HTR-8/SVneo (cell line): Measurements from ENCODE around the gene CFHR3.
"Not testable (repeated sequence)": the region's sequence is repeated elsewhere in the genome, so short reads cannot be mapped to it uniquely, and the experiment has no call there.

Source experiments
- DNase-seq: peaks from one replicate; pipeline ENCODE4 v3.0.0; 2011; ENCODE audit warnings: low spot score, mixed read lengths; ENCODE audit not compliant: insufficient read length
- FAIRE-seq: peaks from 2 replicates; lab custom pipeline; 2011; peaks lifted over from hg19 to GRCh38; lab: Jason Lieb, UNC

The CFHR3 gene

DNA sequence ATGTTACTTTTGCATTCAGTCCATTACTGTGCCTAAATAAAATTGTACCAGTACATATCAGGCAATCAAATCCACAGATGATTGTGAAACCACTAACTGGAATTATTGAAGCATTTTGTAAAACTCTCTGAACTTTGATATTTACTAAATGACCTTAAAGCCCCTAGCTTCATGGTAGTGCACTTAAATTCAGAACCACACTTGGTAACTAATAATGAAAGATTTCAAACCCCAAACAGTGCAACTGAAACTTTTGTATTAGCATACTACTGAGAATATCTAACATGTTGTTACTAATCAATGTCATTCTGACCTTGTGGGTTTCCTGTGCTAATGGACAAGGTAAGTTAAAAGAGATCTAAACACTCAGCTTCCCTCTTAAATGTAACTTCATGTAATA lies at the start of gene CFHR3:
TSS of gene CFHR3 (plus strand) at position 238 of the 400 bp plus-strand sequence. CDS start at position 285, 47 bp downstream.
- DNase-seq (no peak), FAIRE-seq (no peak)

- DNase-seq: no peak
- no peak for FAIRE-seq
Observed at GRCh38 chr1:196732526-196732925, 42.1 kb upstream of the CFHR3 start.

- FAIRE-seq: no peak
Observed at GRCh38 chr1:196733091-196733970, 41.3 kb upstream of the CFHR3 start.

GRCh38 chr1:196734006-196734405 lies 40.6 kb upstream of the CFHR3 start:
- DNase-seq (no peak), FAIRE-seq (no peak)

More at GRCh38 chr1:196733091-196733970, 41.3 kb upstream of the CFHR3 start:
- DNase-seq: no peak

- DNase-seq: no peak
- FAIRE-seq: no peak
Observed at GRCh38 chr1:196734460-196734859, 40.2 kb upstream of the CFHR3 start.

DNA sequence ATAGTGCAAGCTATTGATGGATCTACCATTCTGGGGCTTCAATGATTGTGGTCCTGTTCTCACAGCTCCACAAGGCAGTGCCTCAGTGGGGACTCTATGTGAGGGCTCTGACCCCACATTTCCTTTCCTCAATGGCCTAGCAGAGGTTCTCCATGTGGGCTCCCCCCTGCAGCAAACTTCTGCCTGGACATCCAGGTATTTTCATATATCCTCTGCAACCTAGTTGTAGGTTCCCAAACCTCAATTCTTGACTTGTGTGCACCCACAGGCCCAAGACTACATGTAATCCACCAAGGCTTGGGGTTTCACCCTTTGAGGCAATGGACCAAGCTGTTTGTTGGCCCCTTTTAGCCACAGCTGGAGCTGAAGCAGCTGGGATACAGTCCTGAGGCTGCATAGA lies 35.9 kb upstream of the CFHR3 start:
- no peak for DNase-seq
- no peak for FAIRE-seq

- DNase-seq: peak; percentile 13
- not testable (repeated sequence) for FAIRE-seq
Observed at GRCh38 chr1:196743244-196743643, 31.4 kb upstream of the CFHR3 start.

DNA sequence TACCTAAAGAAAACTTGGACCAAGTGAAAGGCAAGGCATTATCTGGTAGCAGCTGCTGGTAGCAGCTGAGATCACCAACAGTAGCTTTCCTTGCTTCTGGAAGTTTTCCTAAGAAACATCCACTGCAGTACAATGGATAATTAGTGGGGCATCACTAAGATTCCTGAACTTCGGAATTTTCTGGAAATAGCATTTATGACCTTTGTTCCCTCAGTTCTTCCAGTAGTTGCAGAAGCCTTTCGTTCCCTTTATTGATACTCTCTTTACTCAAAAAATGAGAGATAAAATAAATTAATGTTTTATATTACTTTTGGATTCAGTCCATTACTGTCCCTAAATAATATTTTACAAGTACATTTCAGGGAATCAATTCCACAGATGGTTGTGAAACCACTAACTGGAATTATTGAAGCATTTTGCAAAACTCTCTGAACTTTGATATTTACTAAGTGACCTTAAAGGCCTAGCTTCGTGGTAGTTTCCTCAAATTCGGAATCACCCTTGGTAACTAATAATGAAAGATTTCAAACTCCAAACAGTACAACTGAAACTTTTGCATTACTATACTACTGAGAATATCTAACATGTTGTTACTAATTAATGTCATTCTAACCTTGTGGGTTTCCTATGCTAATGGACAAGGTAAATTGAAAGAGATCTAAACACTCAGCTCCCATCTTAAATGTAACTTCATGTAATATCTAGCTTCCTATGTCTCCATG lies 9.5 kb upstream of the CFHR3 start:
- FAIRE-seq, DNase-seq: not testable (repeated sequence)

- not testable (repeated sequence) for FAIRE-seq, DNase-seq
Observed at GRCh38 chr1:196769823-196770222, 4.8 kb upstream of the CFHR3 start.

GRCh38 chr1:196773713-196774112 lies 927 bp upstream of the CFHR3 start:
- FAIRE-seq: no peak
- no peak for DNase-seq

- DNase-seq (no peak), FAIRE-seq (no peak)
Observed at GRCh38 chr1:196774175-196774574, 465 bp upstream of the CFHR3 start.

DNA sequence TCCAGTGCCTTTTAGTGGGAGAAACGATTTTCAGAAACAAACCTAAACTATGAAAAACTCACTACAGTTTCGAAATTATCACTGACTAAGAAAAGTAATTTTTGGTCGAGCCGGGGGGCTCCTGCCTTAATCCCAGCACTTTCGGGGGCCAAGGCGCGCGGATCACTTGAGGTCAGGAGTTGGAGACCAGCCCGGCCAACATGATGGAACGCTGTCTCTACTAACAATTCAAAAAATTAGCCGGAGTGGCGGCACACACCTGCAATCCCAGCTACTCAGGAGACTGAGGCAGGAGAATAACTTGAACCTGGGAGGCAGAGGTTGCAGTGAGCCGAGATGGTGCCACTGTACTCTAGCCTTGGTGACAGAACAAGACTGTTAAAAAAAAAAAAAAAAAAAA lies 3.0 kb downstream of the CFHR3 start:
- FAIRE-seq (no peak), DNase-seq (no peak)

DNA sequence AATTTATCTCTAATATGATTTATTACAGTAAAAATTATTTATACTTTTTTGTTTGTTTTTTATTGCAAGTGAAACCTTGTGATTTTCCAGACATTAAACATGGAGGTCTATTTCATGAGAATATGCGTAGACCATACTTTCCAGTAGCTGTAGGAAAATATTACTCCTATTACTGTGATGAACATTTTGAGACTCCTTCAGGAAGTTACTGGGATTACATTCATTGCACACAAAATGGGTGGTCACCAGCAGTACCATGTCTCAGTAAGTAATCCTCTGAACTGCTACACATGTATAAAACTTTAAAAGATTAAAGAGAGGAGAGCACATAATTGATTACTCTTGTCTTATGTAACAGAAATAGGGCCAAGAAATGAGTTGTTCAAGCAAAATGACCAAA lies 4.5 kb downstream of the CFHR3 start:
- DNase-seq: no peak
- no peak for FAIRE-seq

DNA sequence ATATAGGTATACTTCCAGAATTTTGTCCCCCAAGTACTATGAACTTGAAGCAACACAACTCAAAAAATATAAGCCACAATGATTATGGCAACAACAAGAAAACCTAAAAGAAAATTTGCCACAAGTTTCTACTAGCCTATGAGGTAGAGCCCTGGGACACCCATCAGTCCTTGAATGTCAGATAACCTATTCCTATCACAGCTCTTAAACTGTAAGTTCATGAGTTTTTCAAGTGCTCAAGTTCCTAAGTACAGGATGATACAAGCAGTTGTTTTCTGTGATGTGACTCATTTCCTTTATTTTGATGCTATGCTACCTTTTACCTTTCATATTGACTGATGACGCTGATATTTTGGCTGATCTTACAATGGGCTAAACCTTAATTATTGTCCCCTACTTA lies 16.6 kb downstream of the CFHR3 start:
- not testable (repeated sequence) for FAIRE-seq, DNase-seq

DNA sequence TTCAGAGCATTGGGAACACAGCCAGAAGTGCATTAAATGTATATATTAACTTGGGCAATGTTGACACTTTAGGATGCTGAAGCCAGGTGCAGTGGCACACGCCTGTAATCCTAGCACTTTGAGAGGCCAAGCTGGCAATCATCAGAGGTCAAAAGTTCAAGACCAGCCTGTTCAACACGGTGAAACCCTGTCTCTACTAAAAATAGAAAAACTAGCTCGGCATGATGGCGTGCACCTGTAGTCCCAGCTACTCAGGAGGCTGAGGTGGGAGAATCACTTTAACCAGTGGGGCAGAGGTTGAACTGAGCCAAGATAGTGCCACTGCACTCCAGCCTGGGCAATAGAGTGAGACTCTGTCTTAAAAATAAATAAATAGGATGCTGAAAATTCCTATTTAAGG lies 19.5 kb downstream of the CFHR3 start:
- not testable (repeated sequence) for DNase-seq, FAIRE-seq

GRCh38 chr1:196797891-196798290 lies 23.3 kb downstream of the CFHR3 start:
- FAIRE-seq (no peak), DNase-seq (no peak)

DNA sequence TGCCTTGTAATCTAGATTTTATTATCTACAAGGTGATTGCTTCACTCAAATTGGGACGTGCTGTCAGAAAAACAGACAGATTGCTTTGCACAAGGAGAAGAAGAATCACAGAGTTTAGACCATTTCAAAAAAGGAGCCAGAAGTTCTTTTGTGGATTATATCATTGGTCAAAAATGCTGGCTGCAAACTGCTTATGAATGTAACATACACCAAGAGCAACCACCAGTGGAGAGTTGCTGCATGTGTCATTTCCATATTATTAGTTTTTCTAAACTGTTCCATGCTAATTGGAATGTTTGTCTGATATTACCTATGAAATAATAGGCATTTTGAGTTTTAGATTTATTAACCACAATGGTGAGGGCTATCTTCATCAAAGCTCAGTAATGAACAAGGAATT lies 27.3 kb downstream of the CFHR3 start:
- not testable (repeated sequence) for FAIRE-seq

DNA sequence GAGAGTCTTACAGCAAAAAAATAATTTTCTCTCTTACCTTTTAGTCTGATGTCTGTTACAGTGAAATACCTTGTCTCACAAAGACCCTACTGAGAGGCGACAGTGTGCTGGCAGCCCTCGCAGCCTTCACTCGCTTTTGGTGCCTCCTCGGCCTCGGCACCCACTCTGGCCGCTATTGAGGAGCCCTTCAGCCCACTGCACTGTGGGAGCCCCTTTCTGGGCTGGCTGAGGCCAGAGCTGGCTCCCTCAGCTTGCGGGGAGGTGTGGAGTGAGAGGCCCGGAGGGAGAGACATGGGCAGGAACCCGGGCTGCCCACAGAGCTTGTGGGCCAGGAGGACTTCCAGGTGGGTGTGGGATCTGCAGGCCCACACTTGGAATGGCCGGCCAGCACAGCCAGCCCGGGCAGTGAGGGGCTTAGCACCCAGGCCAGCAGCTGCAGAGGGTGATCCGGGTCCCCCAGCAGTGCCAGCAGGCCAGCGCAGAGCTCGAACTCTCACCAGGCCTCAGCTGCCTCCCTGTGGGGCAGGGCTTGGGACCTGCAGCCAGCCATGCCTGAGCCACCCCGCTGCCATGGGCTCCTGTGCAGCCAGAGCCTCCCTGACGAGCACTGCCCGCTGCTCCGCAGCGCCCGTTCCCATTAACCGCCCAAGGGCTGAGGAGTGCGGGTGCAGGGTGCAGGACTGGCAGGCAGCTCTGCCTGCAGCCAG lies 34.0 kb downstream of the CFHR3 start:
- no peak for DNase-seq
- no peak for FAIRE-seq

More for the DNA sequence above, 27.3 kb downstream of the CFHR3 start:
- DNase-seq: not testable (repeated sequence)

DNA sequence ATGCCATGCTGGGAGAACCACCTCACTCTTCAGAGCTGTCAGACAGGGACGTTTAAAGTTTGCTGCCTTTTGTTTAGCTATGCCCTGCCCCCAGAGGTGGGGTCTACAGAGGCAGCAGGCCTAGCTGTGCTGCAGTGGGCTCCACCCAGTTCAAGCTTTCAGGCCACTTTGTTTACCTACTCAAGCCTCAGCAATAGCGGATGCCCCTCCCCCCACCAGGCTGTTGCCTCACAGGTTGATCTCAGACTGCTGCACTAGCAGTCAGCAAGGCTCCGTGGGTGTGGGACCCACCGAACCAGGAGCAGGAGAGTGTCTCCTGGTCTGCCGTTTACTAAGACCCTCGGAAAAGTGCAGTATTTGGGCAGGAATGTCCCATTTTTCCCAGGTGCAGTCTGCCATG lies 42.8 kb downstream of the CFHR3 start:
- not testable (repeated sequence) for FAIRE-seq, DNase-seq

- FAIRE-seq: peak; percentile 4
- not testable (repeated sequence) for DNase-seq
Observed at GRCh38 chr1:196819531-196819930, 44.9 kb downstream of the CFHR3 start, which contains the start of gene CFHR1. Gene CFHR1 (plus strand): TSS chr1:196819731. CDS start chr1:196819845, 114 bp downstream.
